Measurements from ENCODE around the gene KRT26. TPM values are rescaled to one million over a fixed set of nuclear protein-coding genes. Genes with fewer than 3 reads are reported as not detected.

KRT26 gene
- total and polyA plus RNA-seq, 2 of the 4 experiments (the other 2 are of a cell fraction), result not detected

DNA sequence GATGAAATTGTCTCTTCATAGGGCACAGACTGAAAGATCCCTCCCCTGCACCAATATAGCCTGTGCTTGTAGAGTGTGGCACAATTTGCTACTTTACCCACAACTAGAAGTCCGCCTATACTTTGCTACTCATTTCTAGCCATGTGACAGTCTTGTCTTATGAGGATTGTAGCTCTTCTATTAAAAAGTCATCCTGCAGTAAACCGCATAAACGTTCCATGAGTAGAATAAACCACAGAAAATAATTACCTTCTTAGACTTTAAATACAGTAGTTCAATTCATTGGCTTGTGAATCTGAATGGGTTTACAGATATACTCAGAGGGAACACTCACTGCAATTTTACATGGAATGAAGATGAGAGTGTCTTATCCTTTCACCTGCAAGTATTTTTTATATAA, 6.0 kb upstream of the KRT26 start:
- Histone ChIP-seq H2BK15ac (ENCODE audit: low read depth, low read length) (no peak overlapping the region), H2BK20ac (ENCODE audit: low read depth, low read length) (no peak overlapping the region), H4K20me1 (ENCODE audit: insufficient read depth, low read length) (no peaks in the 10 kb centered on the region), H3K23ac (ENCODE audit: low read depth, low read length) (no peak overlapping the region), H2AK9ac (replicated peaks; ENCODE audit: low read depth, low read length, poor library complexity) (no peak overlapping the region), H3K36me3 (ENCODE audit: control insufficient read depth, insufficient read depth, low read length) (no peaks in the 10 kb centered on the region), H2AK5ac (ENCODE audit: low read depth, low read length) (no peak overlapping the region), H3K27ac (ENCODE audit: insufficient read depth, low read length) (no peak overlapping the region), H3K4me3 (ENCODE audit: insufficient read depth, low read depth, low read length) (no peak overlapping the region), H4K91ac (ENCODE audit: insufficient read depth, low read depth, low read length) (no peak overlapping the region), H3K4ac (ENCODE audit: low read depth, low read length) (no peak overlapping the region), H3K27me3 (ENCODE audit: control insufficient read depth, insufficient read depth, low read length) (peaks cover 45% of the 10 kb centered on the region), H3K9me1 (ENCODE audit: insufficient read depth, low read length) (no peaks in the 10 kb centered on the region), H3K14ac (replicated peaks; ENCODE audit: low read depth, low read length) (no peak overlapping the region), H3K18ac (ENCODE audit: low read depth, low read length) (no peak overlapping the region), H3K9ac (ENCODE audit: low read depth, low read length) (no peak overlapping the region), H3K4me2 (ENCODE audit: low read depth, low read length) (no peak overlapping the region), H2AFZ (replicated peaks; ENCODE audit: low read length, poor library complexity) (no peak overlapping the region), H3K56ac (ENCODE audit: extremely low read depth, insufficient read depth, low read length) (no peak overlapping the region), H4K8ac (ENCODE audit: low read depth in 2 of 2, low read length in 2 of 2) (no peak overlapping the region), H3K79me1 (ENCODE audit: low read depth in 1 of 2, low read length in 2 of 2) (no peaks in the 10 kb centered on the region), H4K5ac (ENCODE audit: low read depth, low read length) (no peak overlapping the region), H3K9me3 (ENCODE audit: control insufficient read depth, insufficient read depth, low read length) (no peaks in the 10 kb centered on the region; the same call in 1 of the 2 replicates), H2BK5ac (ENCODE audit: low read depth, low read length, poor library complexity, severe bottlenecking) (no peak overlapping the region), H3K4me1 (ENCODE audit: control insufficient read depth, insufficient read depth, low read length) (no peaks in the 10 kb centered on the region), H2BK120ac (ENCODE audit: low read depth, low read length) (no peak overlapping the region)
- WGBS, 2 experiments (ENCODE audit: extremely low coverage in 2 of 2, insufficient read length in 1 of 2), result no CpG with 5 or more reads among the region's 3 CpGs
- in situ Hi-C loops (cut with MboI; ENCODE audit: low sequenced_read_pairs) (loop anchor here (25.0 kb wide), 1 partner anchor 416 kb away; the partner anchor contains the start of gene GJD3), dilution Hi-C loops (cut with HindIII; ENCODE audit: low sequenced_read_pairs, unreplicated experiment) (no loop called here), intact Hi-C loops (cut with micrococcal nuclease) (no loop called here)
- ChIA-PET POLR2A (ENCODE audit: unreplicated experiment) (no interaction called here), CTCF (no interaction called here)
- BruUV-seq (replicated peaks), result no TSS peak
- TF ChIP-seq RCOR1 (IDR thresholded peaks at IDR 0.05; ENCODE audit: insufficient replicate concordance, low read length) (no peak), SMC3 (IDR thresholded peaks at IDR 0.05; ENCODE audit: low read depth, low read length) (no peak), RFX5 (IDR thresholded peaks at IDR 0.05; ENCODE audit: low read depth, low read length) (no peak), FOS (IDR thresholded peaks at IDR 0.05; ENCODE audit: low read depth, low read length) (no peak), RAD21 (IDR thresholded peaks at IDR 0.05; ENCODE audit: low read length) (no peak), MXI1 (IDR thresholded peaks at IDR 0.05; ENCODE audit: borderline replicate concordance, low read depth, low read length) (no peak), MAZ (IDR thresholded peaks at IDR 0.05; ENCODE audit: borderline replicate concordance, low read depth, low read length) (no peak), POLR2A (IDR thresholded peaks at IDR 0.05; ENCODE audit: low read depth, low read length) (no peak), CHD1 (IDR thresholded peaks at IDR 0.05; ENCODE audit: low read depth, low read length) (no peak), CEBPB (IDR thresholded peaks at IDR 0.05; ENCODE audit: low read depth, low read length) (no peak), CTCF (conservative IDR thresholded peaks at IDR 0.05; ENCODE audit: low read depth, low read length) (no peak)
- TF ChIP-seq, protein P1, sequence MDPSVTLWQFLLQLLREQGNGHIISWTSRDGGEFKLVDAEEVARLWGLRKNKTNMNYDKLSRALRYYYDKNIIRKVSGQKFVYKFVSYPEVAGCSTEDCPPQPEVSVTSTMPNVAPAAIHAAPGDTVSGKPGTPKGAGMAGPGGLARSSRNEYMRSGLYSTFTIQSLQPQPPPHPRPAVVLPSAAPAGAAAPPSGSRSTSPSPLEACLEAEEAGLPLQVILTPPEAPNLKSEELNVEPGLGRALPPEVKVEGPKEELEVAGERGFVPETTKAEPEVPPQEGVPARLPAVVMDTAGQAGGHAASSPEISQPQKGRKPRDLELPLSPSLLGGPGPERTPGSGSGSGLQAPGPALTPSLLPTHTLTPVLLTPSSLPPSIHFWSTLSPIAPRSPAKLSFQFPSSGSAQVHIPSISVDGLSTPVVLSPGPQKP (IDR thresholded peaks at IDR 0.05; ENCODE audit: borderline replicate concordance, low read depth, low read length), result no peak
- DNase-seq (no peak), ATAC-seq (ENCODE audit: low read depth) (no peak)
